Peyer's patch (tissue), 4 donors: Measurements from ENCODE around the gene SRA1. TPM values are rescaled to one million over a fixed set of nuclear protein-coding genes. Genes with fewer than 3 reads are reported as not detected.

Source experiments
- DNase-seq, 3 donors: peaks; one replicate each; pipeline ENCODE4 v3.0.0-alpha.2; 2017 to 2019
- H3K27ac ChIP-seq, 4 donors: fragments of 200-600 bp; sonication (generic); one replicate each; pipeline ENCODE4 v1.5.1; 2016 to 2019
- H3K27me3 ChIP-seq, 2 donors: fragments of 200-600 bp; sonication (generic); one replicate each; pipeline ENCODE4 v1.5.1; 2019
- H3K36me3 ChIP-seq, 3 donors: fragments of 200-600 bp; sonication (generic); one replicate each; pipeline ENCODE4 v1.5.1; 2016 to 2019
- H3K4me1 ChIP-seq, 4 donors: fragments of 200-600 bp; sonication (generic); one replicate each; pipeline ENCODE4 v1.5.1; 2016 to 2019
- H3K4me3 ChIP-seq, 4 donors: fragments of 200-600 bp; sonication (generic); 1 replicate in 3 of 4; 2 replicates in 1 of 4; pipeline ENCODE4 v1.5.1; 2016 to 2019; ENCODE audit warnings: mild to moderate bottlenecking in 1 of 4
- H3K9me3 ChIP-seq, 4 donors: fragments of 200-600 bp; sonication (generic); one replicate each; pipeline ENCODE4 v1.5.1; 2016 to 2019; ENCODE audit warnings: mild to moderate bottlenecking in 1 of 4
- POLR2A ChIP-seq, 2 donors: fragments of 450-650 bp; IDR thresholded peaks; one replicate each; pipeline ENCODE4 v1.5.1; 2017; ENCODE audit warnings: antibody characterized with exemption in 2 of 2, mild to moderate bottlenecking in 2 of 2, moderate library complexity in 2 of 2
- total RNA-seq, 4 donors: library from RNA; depleted of rRNA; stranded (reverse); fragments of >200 nt; gene quantifications; one replicate each; pipeline ENCODE4 v1.1.0, GENCODE V29; 2016
- TF ChIP-seq, protein P1 (sequence below), 6 experiments: fragments of 450-650 bp in 4 of 6; fragments of 200-600 bp in 2 of 6; sonication (generic) in 1 of 6; IDR thresholded peaks; one replicate each; pipeline ENCODE4 v1.5.1; 2017 to 2019; ENCODE audit warnings: antibody characterized with exemption in 6 of 6, mild to moderate bottlenecking in 3 of 6, moderate library complexity in 1 of 6

SRA1 gene
- total RNA-seq, 4 donors from 2014 or later, result 19.8 to 38.6 (median 27.5) TPM

DNA sequence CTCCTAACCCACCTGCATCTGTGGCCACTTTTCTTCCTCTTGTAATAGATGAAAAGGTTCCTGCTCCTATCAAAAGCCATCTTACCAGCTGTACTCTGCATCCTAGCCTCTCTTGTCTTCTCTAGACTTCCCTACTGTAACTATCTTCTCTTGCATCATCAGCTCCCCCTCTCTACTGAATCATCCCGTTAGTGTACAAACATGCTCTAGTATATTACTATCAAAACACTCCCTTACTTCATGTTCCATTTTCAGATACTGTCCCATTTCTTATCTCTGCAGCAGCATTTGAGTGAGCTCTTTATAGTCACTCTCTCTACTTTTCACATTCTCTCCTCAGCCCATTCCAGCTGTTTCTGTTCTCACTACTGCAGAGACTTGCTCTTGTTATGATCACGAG lies 2.8 kb downstream of the SRA1 start:
- H3K9me3 ChIP-seq, result no peaks in the 10 kb centered on the region
- H3K27ac ChIP-seq, result no peak overlapping the region
- H3K4me3 ChIP-seq, result no peak overlapping the region
- no peaks in the 10 kb centered on the region for H3K27me3 ChIP-seq
- TF ChIP-seq POLR2A (IDR thresholded peaks at IDR 0.05), result no peak
- TF ChIP-seq, protein P1, sequence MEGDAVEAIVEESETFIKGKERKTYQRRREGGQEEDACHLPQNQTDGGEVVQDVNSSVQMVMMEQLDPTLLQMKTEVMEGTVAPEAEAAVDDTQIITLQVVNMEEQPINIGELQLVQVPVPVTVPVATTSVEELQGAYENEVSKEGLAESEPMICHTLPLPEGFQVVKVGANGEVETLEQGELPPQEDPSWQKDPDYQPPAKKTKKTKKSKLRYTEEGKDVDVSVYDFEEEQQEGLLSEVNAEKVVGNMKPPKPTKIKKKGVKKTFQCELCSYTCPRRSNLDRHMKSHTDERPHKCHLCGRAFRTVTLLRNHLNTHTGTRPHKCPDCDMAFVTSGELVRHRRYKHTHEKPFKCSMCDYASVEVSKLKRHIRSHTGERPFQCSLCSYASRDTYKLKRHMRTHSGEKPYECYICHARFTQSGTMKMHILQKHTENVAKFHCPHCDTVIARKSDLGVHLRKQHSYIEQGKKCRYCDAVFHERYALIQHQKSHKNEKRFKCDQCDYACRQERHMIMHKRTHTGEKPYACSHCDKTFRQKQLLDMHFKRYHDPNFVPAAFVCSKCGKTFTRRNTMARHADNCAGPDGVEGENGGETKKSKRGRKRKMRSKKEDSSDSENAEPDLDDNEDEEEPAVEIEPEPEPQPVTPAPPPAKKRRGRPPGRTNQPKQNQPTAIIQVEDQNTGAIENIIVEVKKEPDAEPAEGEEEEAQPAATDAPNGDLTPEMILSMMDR (IDR thresholded peaks at IDR 0.05), result no peak
- peaks cover 0 to 36% (median 0%) of the 10 kb centered on the region in 3 donors for H3K36me3 ChIP-seq
- peak in 1 of 3 donors; percentile 8 for DNase-seq
- H3K4me1 ChIP-seq, result peaks cover 0 to 24% (median 7%) of the 10 kb centered on the region in 4 donors

DNA sequence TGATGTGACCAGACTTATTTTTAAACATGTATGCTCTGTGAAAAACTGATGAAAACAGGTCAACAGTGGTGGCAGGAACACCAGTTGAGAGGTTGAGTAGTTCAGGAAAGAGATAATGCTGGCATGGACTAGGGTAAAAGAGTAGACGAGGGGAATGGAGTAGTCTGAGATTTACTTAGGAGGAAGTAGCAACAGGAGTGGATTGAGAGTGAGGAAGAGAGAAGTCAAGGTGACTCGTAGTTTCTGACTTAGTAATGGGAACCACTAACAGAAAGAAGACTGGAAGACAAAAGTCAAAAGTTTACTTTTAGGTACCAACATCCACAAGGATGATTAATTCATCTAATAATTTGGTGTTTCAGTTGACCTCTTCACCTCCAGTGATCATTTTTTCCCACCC lies 3.6 kb downstream of the SRA1 start:
- Histone ChIP-seq H3K4me1 (peaks cover 0 to 32% (median 11%) of the 10 kb centered on the region in 4 donors), H3K27ac (peak overlapping the region in 1 of 4 donors; percentile 11), H3K36me3 (peaks cover 0 to 36% (median 0%) of the 10 kb centered on the region in 3 donors), H3K27me3 (no peaks in the 10 kb centered on the region), H3K4me3 (no peak overlapping the region), H3K9me3 (no peaks in the 10 kb centered on the region)
- TF ChIP-seq, protein P1 (IDR thresholded peaks at IDR 0.05), result no peak
- no peak for TF ChIP-seq POLR2A (IDR thresholded peaks at IDR 0.05)
- no peak for DNase-seq

DNA sequence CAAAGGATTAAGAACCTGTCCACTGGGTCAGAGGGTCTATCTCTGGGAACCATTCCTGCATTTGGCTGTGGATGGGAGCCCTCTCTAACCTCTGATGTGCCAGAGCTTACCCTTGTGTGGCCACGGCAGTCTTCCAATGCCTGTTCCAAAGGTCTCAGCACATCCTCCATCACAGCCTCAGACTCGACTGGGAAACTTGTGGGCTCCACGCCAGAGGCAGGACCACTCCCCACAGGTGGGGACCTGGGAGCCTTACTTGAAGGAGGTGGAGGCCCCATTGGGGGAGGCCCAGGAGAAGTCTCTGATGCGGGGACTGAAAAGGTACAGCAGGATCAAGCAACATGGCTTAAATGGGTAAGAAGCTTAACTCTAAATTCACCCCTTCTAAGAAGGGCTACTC lies 5.4 kb downstream of the SRA1 start:
- DNase-seq, result peak in 2 of 3 donors; percentile 11 to 32
- no peaks in the 10 kb centered on the region for H3K27me3 ChIP-seq
- H3K4me3 ChIP-seq, result no peak overlapping the region
- H3K27ac ChIP-seq, result no peak overlapping the region
- H3K4me1 ChIP-seq, result peaks cover 0 to 46% (median 12%) of the 10 kb centered on the region in 4 donors
- TF ChIP-seq, protein P1 (IDR thresholded peaks at IDR 0.05), result no peak
- no peak for TF ChIP-seq POLR2A (IDR thresholded peaks at IDR 0.05)
- H3K36me3 ChIP-seq, result peaks cover 0 to 36% (median 0%) of the 10 kb centered on the region in 3 donors
- H3K9me3 ChIP-seq, result no peaks in the 10 kb centered on the region

DNA sequence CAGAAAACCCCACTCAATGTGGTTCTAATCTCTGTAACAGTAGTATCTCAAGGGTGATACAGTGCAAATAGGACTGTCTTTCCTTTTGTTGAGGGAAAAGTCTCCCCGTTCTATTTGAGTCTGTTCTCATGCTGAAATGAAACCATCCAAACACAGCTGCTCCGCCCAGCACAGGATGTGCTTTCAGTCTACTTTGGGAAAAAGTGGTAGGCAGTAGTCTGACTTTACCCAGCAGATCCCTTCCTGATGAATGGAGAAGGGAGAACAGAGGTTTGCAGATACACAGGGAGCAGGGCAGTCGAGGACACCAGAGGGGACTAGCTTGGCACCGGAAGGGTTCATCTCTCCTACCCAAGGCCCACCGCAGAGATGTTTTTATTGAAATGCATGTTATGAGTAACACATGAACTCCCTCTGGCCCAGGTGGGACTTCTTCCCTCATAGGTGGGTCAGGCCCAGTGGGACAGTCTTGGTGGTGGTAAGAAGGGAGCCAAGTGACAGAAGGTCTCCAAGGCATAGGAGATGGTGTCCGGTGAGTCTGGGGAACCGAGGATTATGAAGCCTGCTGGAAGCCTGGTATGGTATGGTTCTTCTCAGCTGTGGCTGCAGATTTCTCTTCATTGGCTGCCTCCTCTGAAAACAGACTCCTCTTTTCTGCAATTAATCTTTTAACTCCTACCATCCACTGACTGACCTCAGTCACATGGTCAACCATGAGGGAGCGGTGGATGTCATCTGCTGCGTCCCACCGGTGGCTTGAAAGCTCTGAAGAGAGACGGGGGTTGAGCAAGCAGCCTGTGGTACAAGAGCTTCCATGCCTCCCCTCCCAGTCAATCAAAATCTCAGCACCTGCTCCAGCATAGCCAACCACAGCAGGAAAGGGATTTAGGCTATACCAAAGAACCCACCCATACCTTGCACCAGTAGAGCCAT lies 6.9 kb downstream of the SRA1 start:
- Histone ChIP-seq H3K36me3 (peaks cover 0 to 36% (median 0%) of the 10 kb centered on the region in 3 donors), H3K4me1 (peaks cover 0 to 46% (median 6%) of the 10 kb centered on the region in 4 donors), H3K4me3 (no peak overlapping the region), H3K9me3 (no peaks in the 10 kb centered on the region), H3K27me3 (no peaks in the 10 kb centered on the region), H3K27ac (peak overlapping the region in 2 of 4 donors; percentile 98 to 99)
- TF ChIP-seq POLR2A (IDR thresholded peaks at IDR 0.05), result no peak
- TF ChIP-seq, protein P1 (IDR thresholded peaks at IDR 0.05), result no peak
- peak in 2 of 3 donors; percentile 10 to 42 for DNase-seq

DNA sequence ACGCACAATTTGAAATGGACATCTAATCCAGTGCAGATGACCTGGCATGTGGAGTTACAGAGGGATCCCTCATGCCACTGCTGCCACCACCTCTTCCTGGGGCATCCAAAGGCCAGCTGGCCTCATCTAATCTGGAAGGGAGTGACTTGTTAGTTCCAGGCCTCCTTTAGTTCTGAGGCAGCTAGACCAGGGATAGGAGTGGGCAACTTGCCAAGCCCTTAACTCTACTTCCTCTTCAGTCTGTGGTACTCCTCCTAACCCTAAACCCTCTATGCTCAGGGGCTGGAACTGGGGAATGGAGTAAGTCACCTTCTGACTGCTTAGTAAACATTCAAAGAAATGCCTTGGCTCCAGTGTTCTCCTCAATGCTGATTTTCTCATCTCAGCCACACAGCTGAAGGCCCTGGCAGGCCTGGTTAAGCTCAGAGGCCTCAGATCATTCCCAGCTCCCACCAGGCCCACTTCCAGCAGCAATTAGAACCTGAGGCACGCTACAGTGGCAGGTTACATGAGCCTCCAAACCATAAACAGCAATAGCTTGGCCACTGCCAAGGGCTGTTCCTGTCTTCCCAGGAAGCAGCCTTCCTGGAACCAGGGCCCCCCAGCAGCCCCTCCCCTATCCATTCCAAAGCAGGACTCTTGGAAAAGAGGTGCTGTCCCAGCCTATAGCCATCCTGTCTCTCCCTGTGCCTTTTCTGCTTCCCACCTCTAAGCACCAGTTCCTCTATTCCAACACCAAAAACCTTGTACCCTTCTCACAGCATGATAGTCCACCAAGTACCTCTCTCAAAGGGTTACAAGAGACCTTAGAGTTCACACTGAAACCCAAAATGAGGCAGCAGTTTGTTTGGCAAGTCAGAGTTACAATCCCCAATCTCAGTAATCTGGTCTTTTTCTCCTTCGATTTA lies 7.8 kb downstream of the SRA1 start:
- Histone ChIP-seq H3K4me1 (peaks cover 0 to 41% (median 6%) of the 10 kb centered on the region in 4 donors), H3K27ac (peak overlapping the region; percentile 92 to 99 (median 97)), H3K27me3 (no peaks in the 10 kb centered on the region), H3K9me3 (no peaks in the 10 kb centered on the region), H3K36me3 (peaks cover 0 to 36% (median 0%) of the 10 kb centered on the region in 3 donors), H3K4me3 (no peak overlapping the region)
- TF ChIP-seq POLR2A (IDR thresholded peaks at IDR 0.05), result peak in 1 of 2 donors; percentile 14
- TF ChIP-seq, protein P1 (IDR thresholded peaks at IDR 0.05), result no peak
- DNase-seq, result peak in 2 of 3 donors; percentile 22 to 74
